Measurements from ENCODE around the gene SLC35A4.
"Not testable (repeated sequence)": the region's sequence is repeated elsewhere in the genome, so short reads cannot be mapped to it uniquely, and the experiment has no call there.

Gene SLC35A4

GRCh38 chr5:140558542-140558941 lies 6.1 kb upstream of the SLC35A4 start:
- DNase-seq = no peak

- no peak for DNase-seq
Observed at GRCh38 chr5:140560227-140560626, 4.4 kb upstream of the SLC35A4 start.

GRCh38 chr5:140561753-140562523 lies 2.7 kb upstream of the SLC35A4 start:
- no peak for DNase-seq

GRCh38 chr5:140563596-140563995 lies 1.0 kb upstream of the SLC35A4 start:
- no peak for DNase-seq

DNA sequence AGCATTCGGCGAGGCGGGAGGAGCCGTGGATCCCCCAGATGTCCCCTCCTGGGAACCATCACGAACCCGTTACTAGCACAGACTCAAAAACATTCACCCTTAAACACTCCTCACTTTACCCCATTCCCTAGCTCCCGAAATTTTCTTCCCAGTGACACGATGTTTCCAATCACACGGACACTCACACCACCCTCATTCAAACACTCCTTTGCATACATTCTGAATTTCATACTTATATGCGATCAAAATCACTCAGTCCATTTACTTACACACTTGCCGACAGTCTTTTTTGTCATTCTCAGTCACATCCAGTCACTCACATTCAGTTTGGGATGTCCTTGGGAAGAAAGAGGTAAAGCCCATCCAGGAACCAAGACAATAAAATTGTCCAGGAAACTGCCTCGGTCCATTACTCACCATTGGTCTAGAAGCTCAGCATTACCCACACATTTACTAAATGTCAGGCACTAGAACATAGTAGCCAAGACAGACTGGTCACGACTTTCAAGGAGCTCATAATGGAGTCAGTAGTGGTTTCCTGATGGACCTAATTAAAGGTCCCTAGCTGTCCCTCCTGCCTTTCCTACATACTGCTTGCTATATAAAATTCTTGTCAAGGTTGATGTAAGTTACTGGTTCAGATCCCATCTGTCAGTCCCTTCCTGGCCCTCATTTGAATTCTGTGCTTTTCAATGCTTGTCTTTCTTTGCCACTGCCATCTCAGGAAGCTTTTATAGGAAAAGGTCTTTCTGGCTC lies 574 bp downstream of the SLC35A4 start:
- DNase-seq = no peak

DNA sequence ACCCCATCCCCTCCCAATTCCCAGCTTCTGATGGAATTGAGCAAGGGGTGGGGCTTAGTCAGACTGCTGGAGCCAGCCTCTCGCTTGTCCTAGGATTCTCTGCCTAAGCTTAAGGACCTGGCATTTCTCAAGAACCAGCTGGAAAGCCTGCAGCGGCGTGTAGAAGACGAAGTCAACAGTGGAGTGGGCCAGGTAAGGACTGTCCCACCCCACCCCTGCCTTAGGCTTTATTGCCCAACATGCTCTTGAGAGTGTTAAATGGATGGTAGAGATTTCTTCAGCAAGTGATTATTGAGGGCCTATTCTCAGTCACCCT lies 1.1 kb downstream of the SLC35A4 start:
- DNase-seq = no peak

GRCh38 chr5:140566665-140567064 lies 2.0 kb downstream of the SLC35A4 start:
- no peak for DNase-seq

GRCh38 chr5:140567136-140567818 lies 2.6 kb downstream of the SLC35A4 start:
- DNase-seq = no peak

GRCh38 chr5:140567871-140568270 lies 3.2 kb downstream of the SLC35A4 start:
- DNase-seq = no peak

- DNase-seq = no peak
Observed at GRCh38 chr5:140568443-140569063, 3.9 kb downstream of the SLC35A4 start.

- DNase-seq = no peak
Observed at GRCh38 chr5:140569197-140569596, 4.6 kb downstream of the SLC35A4 start.

GRCh38 chr5:140570058-140570457 lies 5.4 kb downstream of the SLC35A4 start:
- DNase-seq = no peak

- DNase-seq = no peak
Observed at GRCh38 chr5:140570488-140570887, 5.9 kb downstream of the SLC35A4 start.

DNA sequence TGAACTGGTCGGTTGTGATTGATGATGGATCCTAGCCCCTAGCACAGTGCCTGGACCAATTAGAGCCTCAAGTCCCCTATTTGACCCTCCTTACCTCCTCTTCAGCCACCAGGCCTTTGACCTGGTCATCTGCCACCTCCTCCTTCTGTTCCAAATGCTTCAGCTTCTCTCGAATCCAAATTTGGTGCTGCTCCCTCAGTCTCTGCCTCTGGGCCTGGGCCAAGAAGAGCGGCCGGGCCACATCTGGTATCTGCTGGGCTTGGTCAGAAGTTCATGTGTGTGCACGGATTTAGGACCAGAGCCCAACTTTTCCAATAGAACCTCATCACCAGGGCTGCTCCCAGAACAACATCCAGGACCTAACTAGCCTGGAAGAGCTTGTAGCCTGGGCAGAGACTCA lies 6.5 kb downstream of the SLC35A4 start:
- no peak for DNase-seq

DNA sequence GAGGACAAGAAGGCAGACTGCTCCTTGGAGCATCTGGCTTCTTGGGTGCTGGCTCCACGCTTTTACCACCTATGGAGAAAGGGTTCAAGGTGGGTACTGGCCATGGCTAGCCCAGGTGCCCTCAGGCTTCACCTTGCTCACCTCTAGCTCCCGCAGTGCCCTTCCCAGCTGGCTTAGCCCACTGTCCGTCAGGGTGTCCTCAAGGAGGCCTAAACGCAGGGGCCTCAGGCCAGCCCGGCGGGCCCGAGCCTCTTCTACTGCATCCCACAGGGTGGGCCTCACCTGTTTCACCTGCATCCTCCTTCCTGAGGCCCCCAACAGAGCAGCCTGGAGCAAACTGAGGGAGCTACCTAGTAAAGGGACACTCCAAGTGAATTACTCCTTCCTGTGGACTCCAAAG lies 9.1 kb downstream of the SLC35A4 start:
- no peak for DNase-seq

DNA sequence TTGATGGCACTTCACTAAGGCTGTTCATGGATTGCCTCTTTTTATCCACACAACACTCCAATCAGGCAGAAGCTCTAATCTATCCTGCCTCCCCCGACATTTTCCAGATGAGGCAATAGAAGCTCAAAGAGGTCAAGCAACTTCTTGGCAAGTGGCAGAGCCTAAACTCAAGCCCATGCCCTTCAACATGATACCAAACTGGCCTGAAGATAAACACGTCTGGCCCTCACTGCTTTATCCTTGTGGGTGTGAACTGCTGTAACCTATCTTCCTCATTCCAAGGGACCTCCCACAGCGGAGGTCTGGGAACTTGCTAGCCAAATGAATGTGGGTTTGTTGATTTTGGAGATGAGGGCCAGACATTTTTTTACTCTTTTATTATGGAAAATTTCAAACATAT lies 9.5 kb downstream of the SLC35A4 start:
- DNase-seq = peak; percentile 75

DNA sequence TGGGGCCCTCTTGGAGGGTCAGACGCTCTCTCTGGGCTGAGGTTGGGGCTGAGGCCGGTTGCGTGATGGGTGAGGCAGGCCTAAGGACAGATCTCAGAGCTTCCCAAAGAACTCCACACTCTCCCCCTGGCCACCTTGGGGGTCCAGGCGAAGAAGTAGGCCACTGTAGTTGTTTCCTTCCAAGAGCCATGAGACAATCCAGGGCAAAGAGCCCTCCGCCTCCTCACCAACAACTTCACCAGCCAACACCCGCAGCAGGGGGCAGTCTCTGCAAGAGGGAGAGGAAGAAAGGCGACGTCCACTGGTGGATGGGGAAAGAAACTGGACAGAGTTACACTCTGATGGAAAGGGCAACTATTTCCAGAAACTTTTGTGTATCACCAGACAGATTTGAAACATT lies 10.7 kb downstream of the SLC35A4 start:
- no peak for DNase-seq

DNA sequence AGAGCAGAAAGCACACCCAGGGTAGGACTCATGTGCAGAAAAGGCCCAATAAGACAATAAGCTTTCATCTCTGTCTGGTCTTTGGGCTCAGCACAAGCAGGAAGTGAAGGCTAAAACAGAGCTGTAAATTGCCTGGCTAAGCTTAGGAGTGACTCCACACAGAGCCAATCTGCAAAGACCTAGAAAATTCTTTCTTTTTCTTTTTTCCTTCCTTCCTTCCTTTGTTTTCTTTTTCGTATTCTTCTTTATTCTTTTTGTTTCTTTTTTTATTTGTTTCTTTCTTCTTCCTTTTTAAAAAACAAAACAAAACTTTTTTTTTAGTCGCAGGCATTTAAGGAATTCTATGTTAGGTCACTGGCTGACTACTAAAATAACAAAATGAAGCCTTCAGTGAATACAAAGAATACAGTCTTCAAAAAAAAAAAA lies 12.2 kb downstream of the SLC35A4 start:
- DNase-seq = peak; percentile 50

- not testable (repeated sequence) for DNase-seq
Observed at GRCh38 chr5:140579188-140579747, 14.6 kb downstream of the SLC35A4 start.

DNA sequence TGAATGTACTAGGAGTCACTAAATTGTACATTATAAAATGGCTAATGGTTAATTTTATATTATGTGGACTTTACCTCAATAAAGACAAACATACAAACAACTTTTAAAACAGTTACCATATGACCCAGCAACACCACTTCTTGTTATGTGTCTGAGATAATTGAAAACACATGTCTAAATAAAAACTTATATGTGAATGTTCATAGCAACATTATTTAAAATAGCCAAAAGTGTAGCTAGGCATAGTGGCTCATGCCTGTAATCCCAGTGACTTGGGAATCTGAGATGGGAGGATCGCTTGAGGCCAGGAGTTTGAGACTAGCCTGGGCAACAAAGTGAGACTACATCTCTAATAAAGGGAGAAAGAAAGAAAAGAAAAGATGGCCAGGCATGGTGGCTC lies 22.9 kb downstream of the SLC35A4 start:
- DNase-seq = no peak

DNA sequence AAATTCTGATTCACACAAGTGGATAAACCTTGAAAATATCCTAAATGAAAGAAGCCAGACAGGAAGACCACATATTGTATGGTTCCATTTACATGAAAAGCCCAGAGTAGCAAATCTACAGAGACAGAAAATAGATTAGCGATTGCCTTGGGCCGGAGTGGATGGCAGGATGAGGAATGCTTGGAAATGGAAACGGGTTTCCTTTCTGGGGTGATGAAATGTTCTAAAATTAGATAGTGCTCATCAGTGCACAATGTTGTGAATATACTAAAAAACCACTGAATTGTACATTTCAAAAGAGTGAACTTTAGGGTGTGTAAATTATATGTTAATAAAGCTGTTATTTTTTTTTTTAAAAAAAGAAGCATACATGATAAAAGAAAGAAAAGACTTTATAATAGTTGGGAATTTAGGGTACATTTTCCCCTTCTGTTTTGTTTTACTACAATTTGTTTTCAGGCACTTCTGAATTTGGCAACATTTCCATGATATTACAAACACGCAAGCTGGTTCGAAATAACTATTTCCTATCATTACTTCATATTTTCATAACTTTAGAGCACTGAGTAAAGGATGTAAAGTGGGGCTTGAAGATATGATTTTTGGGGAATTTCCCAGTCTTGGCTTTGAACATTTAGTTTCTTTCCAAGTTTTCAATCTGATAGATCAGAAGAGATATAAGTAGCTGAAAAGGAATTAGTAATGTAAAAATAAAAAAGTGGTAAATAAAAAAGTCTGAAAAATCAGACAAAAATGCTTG lies 23.9 kb downstream of the SLC35A4 start:
- DNase-seq = peak; percentile 40

GRCh38 chr5:140590861-140591260 lies 26.2 kb downstream of the SLC35A4 start:
- no peak for DNase-seq
